Astrocyte (in vitro differentiated cells and primary cell): ENCODE results near the gene PYGO2. TPM values are rescaled to one million over a fixed set of nuclear protein-coding genes. Genes with fewer than 3 reads are reported as not detected.
A peak's percentile ranks its signal among the peaks of the same experiment; 100 is the strongest.

Experiments
- DNase-seq: peaks from one replicate; pipeline ENCODE4 v3.0.0-alpha.2; 2010; ENCODE audit warnings: low read depth
- FAIRE-seq: peaks from 2 replicates; lab custom pipeline; 2011; peaks lifted over from hg19 to GRCh38; lab: Jason Lieb, UNC
- H2AFZ ChIP-seq: 2 replicates; pipeline ENCODE4 v1.6.0; 2012; ENCODE audit warnings: low read depth, low read length, inconsistent platforms
- H3K27ac ChIP-seq: 2 replicates; pipeline ENCODE4 v1.5.1; 2011; ENCODE audit warnings: low read depth, low read length, inconsistent platforms
- H3K27me3 ChIP-seq: 2 replicates; pipeline ENCODE4 v1.6.0; 2011; ENCODE audit warnings: low read length, inconsistent platforms; ENCODE audit not compliant: insufficient read depth
- H3K36me3 ChIP-seq: 2 replicates; pipeline ENCODE4 v1.5.1; 2011; ENCODE audit warnings: low read length, inconsistent platforms; ENCODE audit not compliant: insufficient read depth
- H3K4me1 ChIP-seq: 2 replicates; pipeline ENCODE4 v1.5.1; 2011; ENCODE audit warnings: low read length, inconsistent platforms; ENCODE audit not compliant: insufficient read depth
- H3K4me2 ChIP-seq: 2 replicates; pipeline ENCODE4 v1.6.0; 2012; ENCODE audit warnings: low read length, inconsistent platforms
- H3K4me3 ChIP-seq: 2 replicates; pipeline ENCODE4 v1.5.1; 2011; ENCODE audit warnings: low read depth, mild to moderate bottlenecking, low read length, inconsistent platforms; ENCODE audit not compliant: insufficient read depth
- H3K79me2 ChIP-seq: 2 replicates; pipeline ENCODE4 v1.6.0; 2012; ENCODE audit warnings: mild to moderate bottlenecking, low read length, inconsistent platforms; ENCODE audit not compliant: insufficient read depth
- H3K9ac ChIP-seq: 2 replicates; pipeline ENCODE4 v1.6.0; 2012; ENCODE audit warnings: mild to moderate bottlenecking, low read length, inconsistent platforms
- H3K9me3 ChIP-seq: 2 replicates; pipeline ENCODE4 v1.5.1; 2012; ENCODE audit warnings: low read depth, mild to moderate bottlenecking, low read length, inconsistent platforms; ENCODE audit not compliant: insufficient read depth
- H4K20me1 ChIP-seq: 2 replicates; pipeline ENCODE4 v1.6.0; 2012; ENCODE audit warnings: low read length, inconsistent platforms; ENCODE audit not compliant: insufficient read depth
- H3K27ac Mint-ChIP-seq: one replicate; pipeline ENCODE4 v1.8.0; 2021; ENCODE audit warnings: mild to moderate bottlenecking, mixed read lengths; ENCODE audit not compliant: unreplicated experiment
- H3K27me3 Mint-ChIP-seq: one replicate; pipeline ENCODE4 v1.8.0; 2021; ENCODE audit warnings: low read depth, mixed read lengths; ENCODE audit not compliant: unreplicated experiment
- H3K36me3 Mint-ChIP-seq: one replicate; pipeline ENCODE4 v1.8.0; 2021; ENCODE audit warnings: low read depth, mixed read lengths; ENCODE audit not compliant: unreplicated experiment
- H3K4me1 Mint-ChIP-seq: one replicate; pipeline ENCODE4 v1.8.0; 2021; ENCODE audit warnings: low read depth, mixed read lengths; ENCODE audit not compliant: unreplicated experiment
- H3K4me3 Mint-ChIP-seq: one replicate; pipeline ENCODE4 v1.8.0; 2021; ENCODE audit warnings: mild to moderate bottlenecking, moderate library complexity, mixed read lengths; ENCODE audit not compliant: unreplicated experiment
- H3K9me3 Mint-ChIP-seq: one replicate; pipeline ENCODE4 v1.8.0; 2021; ENCODE audit warnings: mild to moderate bottlenecking, mixed read lengths; ENCODE audit not compliant: unreplicated experiment
- CTCF ChIP-seq: IDR thresholded peaks from 2 replicates; pipeline ENCODE4 v1.5.1; 2011; ENCODE audit warnings: low read depth, mild to moderate bottlenecking, inconsistent platforms, low read length, moderate library complexity; ENCODE audit not compliant: insufficient read depth
- EZH2 ChIP-seq: IDR thresholded peaks from 2 replicates; pipeline ENCODE4 v1.6.1; 2012; ENCODE audit warnings: mild to moderate bottlenecking, low read length, inconsistent platforms; ENCODE audit not compliant: insufficient read depth
- total RNA-seq: library from RNA; stranded (reverse); gene quantifications from 2 replicates; pipeline ENCODE4 v1.2.1, GENCODE V29; 2021

PYGO2 gene
- total RNA-seq, 1 donor from 2014 or later = 21.8 TPM

- Mint-ChIP-seq H3K36me3 (peaks cover 14% of the 10 kb centered on the region), H3K27ac (no peak overlapping the region), H3K27me3 (no peaks in the 10 kb centered on the region), H3K9me3 (no peaks in the 10 kb centered on the region), H3K4me3 (peak overlapping the region; percentile 22), H3K4me1 (peaks cover 30% of the 10 kb centered on the region)
- Histone ChIP-seq H3K9me3 (no peaks in the 10 kb centered on the region), H3K4me3 (no peak overlapping the region), H3K79me2 (peaks cover 22% of the 10 kb centered on the region), H3K9ac (no peak overlapping the region), H4K20me1 (peaks cover 44% of the 10 kb centered on the region), H2AFZ (no peak overlapping the region), H3K4me2 (no peak overlapping the region), H3K4me1 (peaks cover 26% of the 10 kb centered on the region), H3K36me3 (peaks cover 4% of the 10 kb centered on the region), H3K27ac (no peak overlapping the region), H3K27me3 (no peaks in the 10 kb centered on the region)
- DNase-seq (no peak), FAIRE-seq (no peak)
- TF ChIP-seq CTCF (no peak), EZH2 (no peak)
These were observed 8.9 kb downstream of the PYGO2 start for GRCh38 chr1:154952664-154953063.

GRCh38 chr1:154951901-154952657, 9.5 kb downstream of the PYGO2 start:
- Mint-ChIP-seq H3K4me1 (peaks cover 30% of the 10 kb centered on the region), H3K27ac (no peak overlapping the region), H3K36me3 (peaks cover 15% of the 10 kb centered on the region), H3K9me3 (no peaks in the 10 kb centered on the region), H3K27me3 (no peaks in the 10 kb centered on the region), H3K4me3 (no peak overlapping the region)
- H3K9me3 ChIP-seq = no peaks in the 10 kb centered on the region
- DNase-seq = no peak
- peaks cover 4% of the 10 kb centered on the region for H3K36me3 ChIP-seq
- TF ChIP-seq CTCF = no peak
- no peak for TF ChIP-seq EZH2
- H3K9ac ChIP-seq = no peak overlapping the region
- peaks cover 22% of the 10 kb centered on the region for H3K79me2 ChIP-seq
- no peak for FAIRE-seq
- no peak overlapping the region for H3K4me3 ChIP-seq
- peaks cover 44% of the 10 kb centered on the region for H4K20me1 ChIP-seq
- H3K27ac ChIP-seq = no peak overlapping the region
- no peak overlapping the region for H2AFZ ChIP-seq
- peaks cover 25% of the 10 kb centered on the region for H3K4me1 ChIP-seq
- no peaks in the 10 kb centered on the region for H3K27me3 ChIP-seq
- H3K4me2 ChIP-seq = no peak overlapping the region

GRCh38 chr1:154948079-154948478, 13.5 kb downstream of the PYGO2 start:
- H3K27me3 ChIP-seq = no peaks in the 10 kb centered on the region
- H3K9me3 ChIP-seq = no peaks in the 10 kb centered on the region
- H4K20me1 ChIP-seq = peaks cover 29% of the 10 kb centered on the region
- H3K4me3 Mint-ChIP-seq = no peak overlapping the region
- no peak overlapping the region for H3K4me2 ChIP-seq
- H3K36me3 ChIP-seq = peaks cover 4% of the 10 kb centered on the region
- FAIRE-seq = no peak
- peaks cover 5% of the 10 kb centered on the region for H3K79me2 ChIP-seq
- no peak overlapping the region for H3K27ac ChIP-seq
- no peak overlapping the region for H3K9ac ChIP-seq
- TF ChIP-seq EZH2 = no peak
- TF ChIP-seq CTCF = no peak
- H3K27ac Mint-ChIP-seq = no peak overlapping the region
- H3K9me3 Mint-ChIP-seq = no peaks in the 10 kb centered on the region
- H2AFZ ChIP-seq = no peak overlapping the region
- H3K4me1 Mint-ChIP-seq = peaks cover 12% of the 10 kb centered on the region
- peaks cover 18% of the 10 kb centered on the region for H3K36me3 Mint-ChIP-seq
- H3K4me1 ChIP-seq = no peaks in the 10 kb centered on the region
- H3K27me3 Mint-ChIP-seq = no peaks in the 10 kb centered on the region
- no peak overlapping the region for H3K4me3 ChIP-seq
- no peak for DNase-seq
